C4-2B (cell line): ENCODE data around the gene CREBL2.
"Not testable (repeated sequence)": the region's sequence is repeated elsewhere in the genome, so short reads cannot be mapped to it uniquely, and the experiment has no call there.

Experiments used
- H3K27ac ChIP-seq: fragments of 450-650 bp; 2 replicates; pipeline ENCODE4 v1.5.1; 2017
- ZFX ChIP-seq: fragments of 450-650 bp; IDR thresholded peaks from 2 replicates; pipeline ENCODE4 v1.6.1; 2017
- TF ChIP-seq, protein P1 (sequence below): fragments of 450-650 bp; conservative IDR thresholded peaks from 2 replicates; pipeline ENCODE4 v1.5.1; 2017; ENCODE audit warnings: mild to moderate bottlenecking

The CREBL2 gene

DNA sequence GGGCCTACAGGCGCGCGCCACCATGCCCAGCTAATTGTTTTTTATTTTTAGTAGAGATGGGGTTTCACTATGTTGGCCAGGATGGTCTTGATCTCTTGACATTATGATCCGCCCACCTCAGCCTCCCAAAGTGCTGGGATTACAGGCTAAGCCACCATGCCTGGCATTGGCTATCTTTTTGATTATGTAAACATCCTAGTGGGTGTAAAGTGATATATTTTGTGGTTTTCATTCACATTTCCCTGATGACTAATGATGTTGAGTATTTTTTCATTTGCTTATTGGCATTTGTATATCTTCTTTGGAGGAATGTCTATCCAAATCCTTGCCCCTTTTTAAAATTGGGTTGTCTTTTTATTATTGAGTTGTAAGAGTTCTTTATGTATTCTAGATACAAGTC is 16.3 kb downstream of the CREBL2 start:
- TF ChIP-seq ZFX = no peak
- TF ChIP-seq, protein P1, sequence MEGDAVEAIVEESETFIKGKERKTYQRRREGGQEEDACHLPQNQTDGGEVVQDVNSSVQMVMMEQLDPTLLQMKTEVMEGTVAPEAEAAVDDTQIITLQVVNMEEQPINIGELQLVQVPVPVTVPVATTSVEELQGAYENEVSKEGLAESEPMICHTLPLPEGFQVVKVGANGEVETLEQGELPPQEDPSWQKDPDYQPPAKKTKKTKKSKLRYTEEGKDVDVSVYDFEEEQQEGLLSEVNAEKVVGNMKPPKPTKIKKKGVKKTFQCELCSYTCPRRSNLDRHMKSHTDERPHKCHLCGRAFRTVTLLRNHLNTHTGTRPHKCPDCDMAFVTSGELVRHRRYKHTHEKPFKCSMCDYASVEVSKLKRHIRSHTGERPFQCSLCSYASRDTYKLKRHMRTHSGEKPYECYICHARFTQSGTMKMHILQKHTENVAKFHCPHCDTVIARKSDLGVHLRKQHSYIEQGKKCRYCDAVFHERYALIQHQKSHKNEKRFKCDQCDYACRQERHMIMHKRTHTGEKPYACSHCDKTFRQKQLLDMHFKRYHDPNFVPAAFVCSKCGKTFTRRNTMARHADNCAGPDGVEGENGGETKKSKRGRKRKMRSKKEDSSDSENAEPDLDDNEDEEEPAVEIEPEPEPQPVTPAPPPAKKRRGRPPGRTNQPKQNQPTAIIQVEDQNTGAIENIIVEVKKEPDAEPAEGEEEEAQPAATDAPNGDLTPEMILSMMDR = no peak
- H3K27ac ChIP-seq = no peak overlapping the region

DNA sequence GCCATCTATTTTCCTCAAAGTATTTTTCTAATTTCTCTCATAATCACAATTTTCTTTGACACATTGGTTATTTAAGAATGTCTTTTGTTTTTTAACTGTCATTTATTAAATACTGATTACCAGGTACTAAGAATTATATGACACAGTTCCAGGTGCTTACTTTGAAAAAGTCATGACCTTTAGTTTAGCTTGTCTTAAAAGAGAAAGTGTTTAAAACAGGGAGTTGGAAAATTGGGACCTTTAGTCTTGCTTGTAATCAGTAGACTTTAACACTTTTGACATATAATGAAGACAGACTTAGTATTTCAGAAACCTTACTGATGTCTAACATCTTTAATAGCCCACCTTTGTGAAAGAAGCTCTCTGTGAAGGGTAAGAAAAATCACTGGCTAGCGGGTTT is 19.2 kb downstream of the CREBL2 start:
- H3K27ac ChIP-seq = no peak overlapping the region
- TF ChIP-seq, protein P1 = no peak
- no peak for TF ChIP-seq ZFX

DNA sequence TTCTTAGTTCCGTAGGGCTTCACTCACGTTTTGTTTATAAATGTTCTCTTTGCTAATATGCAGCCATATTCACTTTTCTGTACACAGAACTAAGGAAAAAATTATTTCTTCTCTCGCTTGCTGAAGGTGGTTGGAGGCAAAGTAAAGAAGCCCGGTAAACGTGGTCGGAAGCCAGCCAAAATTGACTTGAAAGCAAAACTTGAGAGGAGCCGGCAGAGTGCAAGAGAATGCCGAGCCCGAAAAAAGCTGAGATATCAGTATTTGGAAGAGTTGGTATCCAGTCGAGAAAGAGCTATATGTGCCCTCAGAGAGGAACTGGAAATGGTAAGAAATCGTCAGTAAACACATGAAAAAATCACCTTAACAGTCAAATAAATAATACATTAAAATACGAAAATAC is 24.0 kb downstream of the CREBL2 start:
- H3K27ac ChIP-seq = no peak overlapping the region
- TF ChIP-seq, protein P1 = no peak
- no peak for TF ChIP-seq ZFX

DNA sequence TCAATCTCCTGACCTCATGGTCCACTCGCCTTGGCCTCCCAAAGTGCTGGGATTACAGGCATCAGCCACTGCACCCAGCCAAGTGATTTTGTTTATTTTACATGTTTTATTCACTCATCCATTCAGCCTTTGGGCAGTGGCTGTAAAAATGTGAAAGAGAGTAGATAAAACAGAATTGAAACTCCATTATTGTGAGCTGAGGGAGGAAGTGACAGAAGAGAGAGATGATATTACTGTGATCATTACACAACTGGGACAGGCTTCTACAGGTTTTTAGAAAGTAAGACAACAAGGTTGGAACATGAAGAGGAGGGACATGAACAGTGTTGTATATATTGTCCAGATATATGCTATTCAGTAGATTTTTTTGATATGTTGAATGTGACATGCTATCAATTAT is 25.0 kb downstream of the CREBL2 start:
- H3K27ac ChIP-seq = no peak overlapping the region
- no peak for TF ChIP-seq ZFX
- TF ChIP-seq, protein P1 = no peak

DNA sequence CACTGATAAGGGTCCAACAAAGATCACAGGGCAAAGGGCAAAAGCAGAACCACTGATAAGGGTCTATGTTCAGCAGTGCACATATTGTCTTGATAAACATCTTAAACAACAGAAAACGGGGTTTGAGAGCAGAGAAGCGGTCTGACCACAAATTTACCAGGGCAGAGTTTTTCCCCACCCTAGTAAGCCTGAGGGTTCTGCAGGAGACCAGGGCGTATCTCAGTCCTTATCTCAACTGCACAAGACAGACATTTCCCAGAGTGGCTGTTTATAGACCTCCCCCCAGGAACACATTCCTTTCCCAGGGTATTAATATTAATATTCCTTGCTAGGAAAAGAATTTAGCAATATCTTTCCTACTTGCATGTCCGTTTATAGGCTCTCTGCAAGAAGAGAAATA is 28.3 kb downstream of the CREBL2 start:
- not testable (repeated sequence) for H3K27ac ChIP-seq

DNA sequence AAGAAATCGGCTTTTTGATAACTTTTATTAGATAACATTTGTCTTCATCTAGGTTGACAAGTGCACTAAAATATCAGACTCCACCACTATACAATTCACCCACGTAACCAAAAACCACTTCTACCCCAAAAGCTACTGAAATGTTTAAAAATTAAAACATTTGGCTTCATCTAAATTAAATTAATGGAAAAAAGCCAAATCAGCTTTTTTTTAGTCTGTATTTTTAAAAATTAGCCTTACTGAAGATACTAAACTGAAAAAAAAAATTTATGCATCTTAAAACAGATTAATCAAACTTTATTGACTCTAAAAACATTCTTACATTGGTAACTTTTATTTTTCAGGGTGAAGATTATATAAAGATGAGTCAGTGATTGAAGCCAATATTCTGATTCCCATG is 30.0 kb downstream of the CREBL2 start:
- no peak for TF ChIP-seq ZFX
- TF ChIP-seq, protein P1 = no peak
- no peak overlapping the region for H3K27ac ChIP-seq

DNA sequence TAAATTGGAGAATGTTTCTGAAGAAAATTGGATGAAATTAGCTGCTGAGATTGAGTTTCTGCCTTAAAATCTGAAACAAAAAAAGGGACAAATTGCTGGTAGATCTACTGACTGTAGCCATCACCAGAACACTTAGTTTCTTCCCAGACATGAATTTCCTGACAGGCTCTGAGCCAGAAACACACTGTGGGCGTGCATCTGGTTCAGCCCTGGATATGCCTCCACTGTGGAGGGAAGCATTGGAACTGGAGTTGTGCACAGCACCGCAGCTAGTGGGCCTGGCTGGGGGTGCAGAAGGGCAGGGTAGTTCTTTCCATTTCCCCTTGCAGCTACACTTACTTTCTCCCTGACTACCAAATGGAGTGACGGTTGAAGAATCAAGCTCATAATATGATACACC is 31.2 kb downstream of the CREBL2 start:
- no peak overlapping the region for H3K27ac ChIP-seq
- no peak for TF ChIP-seq ZFX
- TF ChIP-seq, protein P1 = no peak

DNA sequence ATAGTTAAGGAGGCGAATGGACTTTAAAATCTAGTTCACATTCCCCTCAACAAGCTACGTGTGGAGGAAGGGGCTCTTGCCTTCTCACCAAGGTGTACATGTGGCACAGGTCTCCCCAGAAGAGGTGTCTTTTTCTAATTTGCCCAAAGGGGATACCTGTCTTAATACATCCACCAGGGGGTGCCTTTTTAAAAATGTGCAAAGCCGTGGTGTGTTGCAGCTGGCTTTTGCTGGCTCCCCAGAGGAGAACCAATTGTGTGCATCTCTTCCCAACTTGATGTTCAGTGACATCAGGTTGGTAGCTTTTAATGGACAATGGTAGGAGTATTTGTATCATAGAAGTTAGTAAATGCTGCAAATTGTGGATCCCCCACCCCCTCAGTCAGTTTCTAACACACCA is 33.8 kb downstream of the CREBL2 start:
- H3K27ac ChIP-seq = no peak overlapping the region
- TF ChIP-seq, protein P1 = peak; percentile 35
- TF ChIP-seq ZFX = no peak

DNA sequence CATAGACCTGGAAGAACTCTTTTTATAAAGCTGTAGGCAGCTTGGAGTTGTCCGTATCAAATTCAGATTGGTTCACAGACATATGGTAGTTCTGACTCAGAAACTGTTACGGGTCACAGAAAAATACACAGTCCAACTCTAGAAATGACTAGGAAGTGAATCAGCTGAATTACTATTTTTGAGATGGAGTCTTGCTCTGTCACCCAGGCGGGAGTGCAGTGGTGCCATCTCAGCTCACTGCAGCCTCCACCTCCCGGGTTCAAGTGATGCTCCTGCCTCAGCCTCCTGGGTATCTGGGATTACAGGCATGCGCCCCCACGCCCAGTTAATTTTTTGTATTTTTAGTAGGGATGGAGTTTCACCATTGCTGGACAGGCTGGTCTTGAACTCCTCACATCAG is 34.3 kb downstream of the CREBL2 start:
- H3K27ac ChIP-seq = not testable (repeated sequence)
